NT2/D1 (cell line): Measurements from ENCODE around the gene NLRC5.

ENCODE experiments used
- SUZ12 ChIP-seq: IDR thresholded peaks from 2 replicates; pipeline ENCODE4 v1.6.1; 2011; ENCODE audit not compliant: insufficient read length, insufficient read depth; ENCODE audit errors: extremely low read depth
- YY1 ChIP-seq: IDR thresholded peaks from 2 replicates; pipeline ENCODE4 v1.6.1; 2011; ENCODE audit not compliant: insufficient read length, insufficient read depth
- ZNF274 ChIP-seq: IDR thresholded peaks from 2 replicates; pipeline ENCODE4 v1.6.1; 2011; ENCODE audit warnings: mild to moderate bottlenecking, low read depth, low read length

DNA sequence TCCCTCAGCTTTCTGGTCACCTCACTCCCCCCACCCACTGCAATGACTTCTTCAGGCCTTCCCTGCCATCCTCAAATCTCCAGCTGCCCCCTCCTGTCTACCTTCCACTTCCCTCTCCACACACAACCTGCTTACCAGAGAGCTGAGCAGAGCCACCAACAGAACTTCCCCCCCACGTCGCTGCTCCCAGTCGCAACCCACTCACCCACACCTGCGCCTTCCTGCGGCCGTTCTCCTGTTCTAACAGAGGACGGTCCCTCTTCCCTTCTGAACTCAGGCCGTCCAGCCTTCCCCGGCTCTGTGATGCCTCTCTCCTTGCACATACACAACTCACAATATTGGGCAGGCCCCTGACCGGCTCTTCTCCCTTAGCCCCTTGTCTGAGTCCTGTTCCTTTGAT lies 13.6 kb upstream of the NLRC5 start:
- TF ChIP-seq YY1, result no peak
- TF ChIP-seq ZNF274, result no peak
- TF ChIP-seq SUZ12, result no peak
